ENCODE measurements around the gene COL5A1.

COL5A1 gene

GRCh38 chr9:134768709-134769351, 127.2 kb downstream of the COL5A1 start:
- no peak for DNase-seq
- in situ Hi-C loops (cut with MboI; ENCODE audit: low pct_unique_long_range_greater_than_20kb, low sequenced_read_pairs): no loop called here

GRCh38 chr9:134770972-134771971, 129.7 kb downstream of the COL5A1 start:
- in situ Hi-C loops (cut with MboI; ENCODE audit: low pct_unique_long_range_greater_than_20kb, low sequenced_read_pairs): no loop called here
- DNase-seq: no peak

- DNase-seq: no peak
- in situ Hi-C loops (cut with MboI; ENCODE audit: low pct_unique_long_range_greater_than_20kb, low sequenced_read_pairs): no loop called here
Observed at GRCh38 chr9:134772331-134772730, 130.7 kb downstream of the COL5A1 start.

- DNase-seq: no peak
- in situ Hi-C loops (cut with MboI; ENCODE audit: low pct_unique_long_range_greater_than_20kb, low sequenced_read_pairs): no loop called here
Observed at GRCh38 chr9:134773842-134774241, 132.2 kb downstream of the COL5A1 start.

GRCh38 chr9:134774410-134774809, 132.8 kb downstream of the COL5A1 start:
- in situ Hi-C loops (cut with MboI; ENCODE audit: low pct_unique_long_range_greater_than_20kb, low sequenced_read_pairs): no loop called here
- no peak for DNase-seq

- in situ Hi-C loops (cut with MboI; ENCODE audit: low pct_unique_long_range_greater_than_20kb, low sequenced_read_pairs): no loop called here
- no peak for DNase-seq
Observed at GRCh38 chr9:134775081-134775951, 133.7 kb downstream of the COL5A1 start.

GRCh38 chr9:134776080-134776796, 134.6 kb downstream of the COL5A1 start:
- in situ Hi-C loops (cut with MboI; ENCODE audit: low pct_unique_long_range_greater_than_20kb, low sequenced_read_pairs): no loop called here
- no peak for DNase-seq

GRCh38 chr9:134777153-134777552, 135.6 kb downstream of the COL5A1 start:
- no peak for DNase-seq
- in situ Hi-C loops (cut with MboI; ENCODE audit: low pct_unique_long_range_greater_than_20kb, low sequenced_read_pairs): no loop called here

- no peak for DNase-seq
- in situ Hi-C loops (cut with MboI; ENCODE audit: low pct_unique_long_range_greater_than_20kb, low sequenced_read_pairs): no loop called here
Observed at GRCh38 chr9:134778156-134778555, 136.6 kb downstream of the COL5A1 start.

GRCh38 chr9:134778841-134779411, 137.3 kb downstream of the COL5A1 start:
- peak; percentile 30 for DNase-seq
- in situ Hi-C loops (cut with MboI; ENCODE audit: low pct_unique_long_range_greater_than_20kb, low sequenced_read_pairs): no loop called here

GRCh38 chr9:134779640-134780039, 138.0 kb downstream of the COL5A1 start:
- in situ Hi-C loops (cut with MboI; ENCODE audit: low pct_unique_long_range_greater_than_20kb, low sequenced_read_pairs): no loop called here
- no peak for DNase-seq

- in situ Hi-C loops (cut with MboI; ENCODE audit: low pct_unique_long_range_greater_than_20kb, low sequenced_read_pairs): no loop called here
- no peak for DNase-seq
Observed at GRCh38 chr9:134781591-134782302, 140.1 kb downstream of the COL5A1 start.

- DNase-seq: no peak
Observed at GRCh38 chr9:134782921-134783698, 141.5 kb downstream of the COL5A1 start.

GRCh38 chr9:134783699-134784039, 142.1 kb downstream of the COL5A1 start:
- no peak for DNase-seq
- in situ Hi-C loops (cut with MboI; ENCODE audit: low pct_unique_long_range_greater_than_20kb, low sequenced_read_pairs): no loop called here

More at GRCh38 chr9:134782921-134783698, 141.5 kb downstream of the COL5A1 start:
- in situ Hi-C loops (cut with MboI; ENCODE audit: low pct_unique_long_range_greater_than_20kb, low sequenced_read_pairs): no loop called here

- DNase-seq: no peak
- in situ Hi-C loops (cut with MboI; ENCODE audit: low pct_unique_long_range_greater_than_20kb, low sequenced_read_pairs): no loop called here
Observed at GRCh38 chr9:134784577-134785305, 143.1 kb downstream of the COL5A1 start.

GRCh38 chr9:134785325-134786108, 143.9 kb downstream of the COL5A1 start:
- no peak for DNase-seq
- in situ Hi-C loops (cut with MboI; ENCODE audit: low pct_unique_long_range_greater_than_20kb, low sequenced_read_pairs): no loop called here

Data from KBM-7 (cell line).